NT2/D1 (cell line): Measurements from ENCODE around the gene LIPC.

Experiments
- SUZ12 ChIP-seq: IDR thresholded peaks from 2 replicates; pipeline ENCODE4 v1.6.1; 2011; ENCODE audit not compliant: insufficient read length, insufficient read depth; ENCODE audit errors: extremely low read depth
- YY1 ChIP-seq: IDR thresholded peaks from 2 replicates; pipeline ENCODE4 v1.6.1; 2011; ENCODE audit not compliant: insufficient read length, insufficient read depth

GRCh38 chr15:58420579-58421043 lies 11.2 kb upstream of the LIPC start:
- no peak for TF ChIP-seq SUZ12
- no peak for TF ChIP-seq YY1
